Posterior vena cava (tissue), 2 donors: ENCODE results near the gene TBX20. TPM values are rescaled to one million over a fixed set of nuclear protein-coding genes. Genes with fewer than 3 reads are reported as not detected.
"Not testable (repeated sequence)": the region's sequence is repeated elsewhere in the genome, so short reads cannot be mapped to it uniquely, and the experiment has no call there.

ENCODE experiments used
- DNase-seq: peaks from one replicate; pipeline ENCODE4 v3.0.0-alpha.2; 2020; ENCODE audit warnings: low spot score
- intact Hi-C, 2 donors: fragments of 100-400 bp; cut with DNase I; formaldehyde crosslinking; loops; one replicate each; pipeline versions ENCODE4 v1.14.1 to v1.14.2; 2022 to 2023
- total RNA-seq, 2 donors: library from RNA; stranded (reverse); fragmentation: NEBNext Ultra II Directional; extraction: Animal tissue kit (Norgen Biotek cat#: 25700); gene quantifications; one replicate each; pipeline ENCODE4 v1.2.1, GENCODE V29; 2021
- donor health status: DM: yes; HTN: yes; CAD: no.
- donor health status: DM: yes; HTN: yes; CAD: no.

The TBX20 gene
- total RNA-seq, 2 donors from 2014 or later = not detected

DNA sequence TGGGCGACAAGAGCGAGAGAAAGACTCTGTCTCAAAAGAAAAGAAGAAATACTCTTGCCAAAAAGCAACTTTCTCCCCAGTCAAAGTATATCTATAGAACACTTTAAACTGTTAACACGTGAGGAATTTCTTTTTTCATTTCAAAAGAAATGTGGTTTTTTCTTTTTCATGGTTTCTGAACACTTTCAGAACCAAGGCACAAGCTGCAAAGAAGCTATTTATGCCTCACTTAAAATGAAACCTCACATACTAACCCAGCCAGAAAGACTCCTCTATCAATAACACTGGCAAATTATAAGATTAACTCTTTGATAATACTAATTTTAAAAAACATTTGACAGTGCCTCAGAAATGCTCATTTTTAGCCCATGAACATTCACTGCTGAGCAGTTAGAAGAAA lies 20.9 kb downstream of the TBX20 start:
- DNase-seq = no peak
- intact Hi-C loops = no loop called here

- DNase-seq, intact Hi-C loops: not testable (repeated sequence)
Measured at GRCh38 chr7:35231221-35231620, 22.7 kb downstream of the TBX20 start.

GRCh38 chr7:35229116-35229780 lies 24.7 kb downstream of the TBX20 start:
- intact Hi-C loops, DNase-seq: not testable (repeated sequence)

DNA sequence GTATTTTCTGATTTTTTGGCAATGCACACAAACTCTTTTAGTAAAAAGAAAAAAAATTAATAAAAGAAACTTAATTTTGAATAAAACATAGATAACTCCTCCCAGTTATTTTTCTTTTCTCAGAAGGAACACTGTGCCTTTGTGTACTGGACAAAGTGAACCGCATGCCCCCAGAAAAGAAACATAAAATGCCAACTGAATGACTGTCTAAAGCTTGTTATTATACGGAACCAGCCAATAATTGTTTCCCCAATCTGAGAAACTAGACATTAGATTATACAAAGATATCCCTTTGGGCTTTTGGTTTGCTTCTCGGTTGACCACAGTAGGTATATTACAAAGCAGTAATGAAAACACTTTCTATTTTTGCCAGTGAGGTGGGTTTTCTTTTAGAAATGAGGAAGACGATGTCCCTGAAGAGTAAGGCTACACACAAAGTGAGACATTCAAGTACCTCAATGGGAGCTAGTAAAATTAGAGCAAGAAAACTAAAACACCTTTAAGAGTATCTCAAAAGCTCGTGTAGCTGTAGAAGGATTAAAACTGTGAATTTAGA lies 25.3 kb downstream of the TBX20 start:
- intact Hi-C loops = not testable (repeated sequence)

GRCh38 chr7:35227438-35227837 lies 26.5 kb downstream of the TBX20 start:
- intact Hi-C loops, DNase-seq: not testable (repeated sequence)

More for the DNA sequence above, 25.3 kb downstream of the TBX20 start:
- not testable (repeated sequence) for DNase-seq

DNA sequence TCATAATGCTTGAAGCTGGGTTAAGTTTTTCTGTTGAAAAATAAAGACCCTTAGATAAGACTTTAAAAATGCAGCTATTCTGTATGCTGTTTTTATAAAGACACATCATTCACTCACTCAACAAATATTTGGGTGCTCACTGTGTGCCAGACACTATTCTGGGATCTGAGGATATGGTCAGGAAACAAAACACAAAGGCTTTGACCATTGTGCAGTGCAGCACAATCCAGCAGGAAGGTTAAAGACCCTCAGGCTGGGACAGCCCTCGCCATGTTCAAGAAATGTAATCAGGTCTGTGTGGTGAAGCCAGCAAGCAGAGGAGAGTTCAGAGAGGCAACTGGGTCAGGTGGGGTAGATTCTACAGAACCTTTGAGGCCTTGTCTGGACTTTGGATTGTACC lies 31.5 kb downstream of the TBX20 start:
- DNase-seq, intact Hi-C loops: not testable (repeated sequence)

DNA sequence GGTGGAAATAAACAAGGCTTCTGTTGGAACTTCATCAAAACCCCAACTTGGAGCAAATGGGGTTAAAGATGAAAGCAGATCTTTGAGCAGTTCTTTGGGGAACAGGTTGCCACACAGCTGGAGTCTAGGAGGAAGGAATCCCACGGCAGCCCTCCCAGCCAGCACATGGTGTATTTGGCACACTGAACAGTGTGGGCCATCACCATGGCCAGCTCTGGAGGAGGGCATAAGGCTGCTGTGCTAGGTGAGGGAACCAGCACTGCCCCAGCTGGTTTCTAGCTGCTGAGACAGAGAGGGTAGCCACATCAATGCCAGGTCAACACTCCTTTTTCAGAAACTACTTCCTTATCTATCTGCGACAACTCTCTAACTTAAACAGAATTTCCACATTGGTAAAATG lies 33.7 kb downstream of the TBX20 start:
- DNase-seq, intact Hi-C loops: not testable (repeated sequence)

- intact Hi-C loops, DNase-seq: not testable (repeated sequence)
Measured at GRCh38 chr7:35216033-35216432, 37.9 kb downstream of the TBX20 start.

- intact Hi-C loops, DNase-seq: not testable (repeated sequence)
Measured at GRCh38 chr7:35215063-35215462, 38.8 kb downstream of the TBX20 start.

- intact Hi-C loops, DNase-seq: not testable (repeated sequence)
Measured at GRCh38 chr7:35206924-35207323, 47.0 kb downstream of the TBX20 start.

GRCh38 chr7:35204850-35205249 lies 49.0 kb downstream of the TBX20 start:
- DNase-seq, intact Hi-C loops: not testable (repeated sequence)

GRCh38 chr7:35204031-35204430 lies 49.9 kb downstream of the TBX20 start:
- intact Hi-C loops, DNase-seq: not testable (repeated sequence)

DNA sequence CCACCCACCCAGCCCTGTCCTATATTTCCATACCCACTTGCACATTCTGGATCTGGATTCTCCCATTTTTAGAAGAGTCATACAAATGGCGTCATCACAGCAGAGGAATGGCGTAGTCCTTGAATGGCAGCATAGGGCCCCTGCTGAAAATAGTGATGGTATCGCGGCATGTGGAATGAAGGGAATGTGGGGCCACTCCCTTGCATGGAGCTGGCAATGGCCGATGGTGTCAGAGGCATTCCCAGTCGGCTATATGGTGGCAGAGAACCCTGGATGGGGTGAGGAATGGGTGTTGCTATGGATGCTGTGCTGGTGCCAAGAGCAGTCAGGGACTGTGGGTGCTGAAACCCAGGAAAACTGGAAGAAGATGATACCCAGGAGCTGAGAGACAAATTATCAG lies 51.5 kb downstream of the TBX20 start:
- intact Hi-C loops = not testable (repeated sequence)

GRCh38 chr7:35200170-35200569 lies 53.7 kb downstream of the TBX20 start:
- intact Hi-C loops, DNase-seq: not testable (repeated sequence)

More for the DNA sequence above, 51.5 kb downstream of the TBX20 start:
- not testable (repeated sequence) for DNase-seq

GRCh38 chr7:35198370-35199140 lies 55.3 kb downstream of the TBX20 start:
- intact Hi-C loops = loop anchor here in 1 of 2 donors (10.0 kb wide), 1 partner anchor 336 kb away; no protein-coding TSS in a partner anchor
- not testable (repeated sequence) for DNase-seq

GRCh38 chr7:35191571-35191970 lies 62.3 kb downstream of the TBX20 start:
- not testable (repeated sequence) for DNase-seq
- intact Hi-C loops = loop anchor here in 1 of 2 donors (10.0 kb wide), 1 partner anchor 343 kb away; no protein-coding TSS in a partner anchor

GRCh38 chr7:35190146-35190773 lies 63.6 kb downstream of the TBX20 start:
- DNase-seq = not testable (repeated sequence)
- intact Hi-C loops = loop anchor here in 1 of 2 donors (10.0 kb wide), 1 partner anchor 345 kb away; no protein-coding TSS in a partner anchor

GRCh38 chr7:35186751-35187150 lies 67.1 kb downstream of the TBX20 start:
- intact Hi-C loops = not testable (repeated sequence)
- peak; percentile 67 for DNase-seq
